Measurements from ENCODE around the gene ZNF618.

The ZNF618 gene

GRCh38 chr9:113906411-113907110 lies 30.5 kb downstream of the ZNF618 start:
- no peaks in the 10 kb centered on the region for H3K4me1 ChIP-seq (ENCODE audit: control insufficient read depth, insufficient read depth, low read length, poor library complexity, severe bottlenecking)
- DNase-seq, result no peak
- no peaks in the 10 kb centered on the region for H3K27me3 ChIP-seq (replicated peaks; ENCODE audit: control insufficient read depth, insufficient read depth, low read length, poor library complexity, severe bottlenecking)
- H3K9me3 ChIP-seq (ENCODE audit: control insufficient read depth, low read length), result no peaks in the 10 kb centered on the region
- no peak overlapping the region for H3K4me3 ChIP-seq (ENCODE audit: insufficient read depth, low read depth, low read length, poor library complexity, severe bottlenecking)
- no peaks in the 10 kb centered on the region for H3K36me3 ChIP-seq (ENCODE audit: control insufficient read depth, insufficient read depth, low read length)
- H3K27ac ChIP-seq (ENCODE audit: insufficient read depth, low read length, poor library complexity, severe bottlenecking), result no peak overlapping the region

GRCh38 chr9:113907282-113907681 lies 31.2 kb downstream of the ZNF618 start:
- H3K9me3 ChIP-seq (ENCODE audit: control insufficient read depth, low read length), result no peaks in the 10 kb centered on the region
- H3K27me3 ChIP-seq (replicated peaks; ENCODE audit: control insufficient read depth, insufficient read depth, low read length, poor library complexity, severe bottlenecking), result no peaks in the 10 kb centered on the region
- no peaks in the 10 kb centered on the region for H3K4me1 ChIP-seq (ENCODE audit: control insufficient read depth, insufficient read depth, low read length, poor library complexity, severe bottlenecking)
- no peaks in the 10 kb centered on the region for H3K36me3 ChIP-seq (ENCODE audit: control insufficient read depth, insufficient read depth, low read length)
- no peak overlapping the region for H3K4me3 ChIP-seq (ENCODE audit: insufficient read depth, low read depth, low read length, poor library complexity, severe bottlenecking)
- H3K27ac ChIP-seq (ENCODE audit: insufficient read depth, low read length, poor library complexity, severe bottlenecking), result no peak overlapping the region
- DNase-seq, result no peak

DNA sequence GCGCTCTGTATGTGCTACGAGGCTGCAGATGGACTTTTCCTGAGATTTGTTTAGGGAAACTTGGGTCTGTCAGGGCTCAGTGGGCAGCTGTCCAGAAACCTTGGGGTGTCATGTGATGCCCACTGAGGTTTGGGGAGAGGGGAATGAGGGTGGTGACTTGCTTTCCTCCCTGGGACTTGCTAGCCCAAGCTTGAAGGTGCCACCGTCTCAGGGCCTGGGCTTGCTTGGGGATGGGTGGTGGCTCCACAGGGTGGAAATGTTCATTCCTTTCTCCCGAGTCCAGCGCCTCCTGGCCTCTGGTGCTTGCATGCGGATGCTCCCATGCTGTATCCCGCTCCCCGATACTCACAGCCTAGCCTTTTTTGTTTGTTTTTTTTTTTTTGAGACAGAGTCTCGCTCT lies 33.3 kb downstream of the ZNF618 start:
- Histone ChIP-seq H3K27me3 (replicated peaks; ENCODE audit: control insufficient read depth, insufficient read depth, low read length, poor library complexity, severe bottlenecking) (no peaks in the 10 kb centered on the region), H3K4me3 (ENCODE audit: insufficient read depth, low read depth, low read length, poor library complexity, severe bottlenecking) (no peak overlapping the region), H3K27ac (ENCODE audit: insufficient read depth, low read length, poor library complexity, severe bottlenecking) (no peak overlapping the region), H3K36me3 (ENCODE audit: control insufficient read depth, insufficient read depth, low read length) (no peaks in the 10 kb centered on the region), H3K4me1 (ENCODE audit: control insufficient read depth, insufficient read depth, low read length, poor library complexity, severe bottlenecking) (no peaks in the 10 kb centered on the region), H3K9me3 (ENCODE audit: control insufficient read depth, low read length) (no peaks in the 10 kb centered on the region)
- no peak for DNase-seq

- no peaks in the 10 kb centered on the region for H3K27me3 ChIP-seq (replicated peaks; ENCODE audit: control insufficient read depth, insufficient read depth, low read length, poor library complexity, severe bottlenecking)
- H3K9me3 ChIP-seq (ENCODE audit: control insufficient read depth, low read length), result no peaks in the 10 kb centered on the region
- H3K4me3 ChIP-seq (ENCODE audit: insufficient read depth, low read depth, low read length, poor library complexity, severe bottlenecking), result no peak overlapping the region
- no peak overlapping the region for H3K27ac ChIP-seq (ENCODE audit: insufficient read depth, low read length, poor library complexity, severe bottlenecking)
- no peaks in the 10 kb centered on the region for H3K4me1 ChIP-seq (ENCODE audit: control insufficient read depth, insufficient read depth, low read length, poor library complexity, severe bottlenecking)
- DNase-seq, result no peak
- no peaks in the 10 kb centered on the region for H3K36me3 ChIP-seq (ENCODE audit: control insufficient read depth, insufficient read depth, low read length)
Observed at GRCh38 chr9:113910036-113910639, 34.0 kb downstream of the ZNF618 start.

DNA sequence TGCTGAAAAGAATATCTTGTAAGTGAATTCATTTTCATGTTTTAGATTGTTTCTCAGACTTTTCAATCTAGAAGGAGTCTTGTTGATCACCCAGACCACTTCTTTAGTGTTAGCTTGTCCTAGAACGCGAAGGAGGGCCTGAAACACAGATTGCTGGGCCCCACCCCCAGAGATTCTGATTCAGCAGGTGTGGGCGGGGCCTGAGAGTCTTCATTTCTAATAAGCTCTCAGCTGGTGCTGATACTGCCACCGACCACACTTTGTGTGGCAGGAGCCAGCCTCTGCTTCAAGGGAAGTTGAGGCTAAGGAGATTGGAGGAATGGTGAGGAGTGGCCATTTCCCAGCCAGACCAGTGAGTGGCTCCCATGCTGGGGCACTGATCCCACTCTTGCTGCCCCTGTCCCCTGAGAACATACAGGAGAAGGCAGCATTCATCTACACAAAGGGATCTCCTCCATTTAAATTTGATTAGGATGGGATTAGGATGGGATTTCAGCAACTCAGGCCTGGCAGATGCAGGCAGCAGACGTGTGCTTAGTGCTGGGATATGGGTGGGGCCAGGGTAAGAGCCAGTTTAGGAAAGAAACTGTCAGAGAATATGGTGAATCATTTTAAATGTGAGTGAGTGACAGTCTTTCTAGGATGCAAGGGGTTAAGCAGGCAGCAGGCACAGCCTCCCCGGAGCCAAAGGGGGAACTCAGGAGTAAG lies 35.9 kb downstream of the ZNF618 start:
- Histone ChIP-seq H3K4me3 (ENCODE audit: insufficient read depth, low read depth, low read length, poor library complexity, severe bottlenecking) (no peak overlapping the region), H3K27ac (ENCODE audit: insufficient read depth, low read length, poor library complexity, severe bottlenecking) (no peak overlapping the region), H3K4me1 (ENCODE audit: control insufficient read depth, insufficient read depth, low read length, poor library complexity, severe bottlenecking) (no peaks in the 10 kb centered on the region), H3K36me3 (ENCODE audit: control insufficient read depth, insufficient read depth, low read length) (no peaks in the 10 kb centered on the region), H3K9me3 (ENCODE audit: control insufficient read depth, low read length) (no peaks in the 10 kb centered on the region), H3K27me3 (replicated peaks; ENCODE audit: control insufficient read depth, insufficient read depth, low read length, poor library complexity, severe bottlenecking) (no peaks in the 10 kb centered on the region)
- no peak for DNase-seq

GRCh38 chr9:113912816-113913215 lies 36.7 kb downstream of the ZNF618 start:
- no peak for DNase-seq
- H3K27ac ChIP-seq (ENCODE audit: insufficient read depth, low read length, poor library complexity, severe bottlenecking), result no peak overlapping the region
- H3K4me3 ChIP-seq (ENCODE audit: insufficient read depth, low read depth, low read length, poor library complexity, severe bottlenecking), result no peak overlapping the region
- no peaks in the 10 kb centered on the region for H3K36me3 ChIP-seq (ENCODE audit: control insufficient read depth, insufficient read depth, low read length)
- no peaks in the 10 kb centered on the region for H3K4me1 ChIP-seq (ENCODE audit: control insufficient read depth, insufficient read depth, low read length, poor library complexity, severe bottlenecking)
- no peaks in the 10 kb centered on the region for H3K9me3 ChIP-seq (ENCODE audit: control insufficient read depth, low read length)
- H3K27me3 ChIP-seq (replicated peaks; ENCODE audit: control insufficient read depth, insufficient read depth, low read length, poor library complexity, severe bottlenecking), result no peaks in the 10 kb centered on the region

DNA sequence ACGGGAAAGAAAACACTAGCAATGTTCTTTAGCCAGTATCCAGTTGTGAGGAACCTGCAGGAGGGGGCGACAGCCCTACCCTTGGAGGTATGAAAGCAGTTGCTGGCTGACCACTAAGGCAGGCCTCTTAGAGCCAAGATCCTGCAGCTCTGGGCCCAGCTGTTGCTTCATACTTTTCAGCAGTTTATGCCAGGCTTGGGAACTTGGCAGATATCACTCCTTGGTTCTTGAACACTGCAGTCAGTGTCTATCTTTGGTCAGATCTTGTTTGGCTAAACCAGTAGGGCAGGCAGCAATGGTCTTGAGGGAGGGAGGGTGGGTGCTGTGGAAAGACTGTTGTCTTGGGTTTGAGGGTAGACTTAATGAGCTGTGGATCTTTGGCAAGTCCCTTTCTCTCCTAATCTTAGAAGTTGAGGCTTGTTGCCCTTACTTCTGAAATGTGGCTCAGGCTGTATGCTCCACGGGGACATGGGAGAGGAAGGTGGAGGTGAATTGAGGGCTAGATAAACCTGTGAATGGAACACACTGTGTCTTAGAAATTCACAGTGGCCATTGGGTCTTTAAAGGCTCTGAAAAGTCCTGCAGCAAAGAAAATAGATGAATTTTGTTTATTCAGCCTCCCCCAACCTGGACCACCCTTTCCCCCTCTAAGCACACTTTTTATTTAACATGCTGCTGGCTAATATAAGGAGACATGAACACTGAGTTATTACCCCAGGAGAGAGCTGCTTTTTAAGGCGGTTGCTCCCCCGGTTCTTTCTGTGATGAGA lies 37.5 kb downstream of the ZNF618 start:
- no peaks in the 10 kb centered on the region for H3K4me1 ChIP-seq (ENCODE audit: control insufficient read depth, insufficient read depth, low read length, poor library complexity, severe bottlenecking)
- H3K4me3 ChIP-seq (ENCODE audit: insufficient read depth, low read depth, low read length, poor library complexity, severe bottlenecking), result no peak overlapping the region
- H3K27ac ChIP-seq (ENCODE audit: insufficient read depth, low read length, poor library complexity, severe bottlenecking), result no peak overlapping the region
- no peaks in the 10 kb centered on the region for H3K9me3 ChIP-seq (ENCODE audit: control insufficient read depth, low read length)
- no peaks in the 10 kb centered on the region for H3K36me3 ChIP-seq (ENCODE audit: control insufficient read depth, insufficient read depth, low read length)
- no peaks in the 10 kb centered on the region for H3K27me3 ChIP-seq (replicated peaks; ENCODE audit: control insufficient read depth, insufficient read depth, low read length, poor library complexity, severe bottlenecking)
- DNase-seq, result no peak

- Histone ChIP-seq H3K9me3 (ENCODE audit: control insufficient read depth, low read length) (no peaks in the 10 kb centered on the region), H3K4me1 (ENCODE audit: control insufficient read depth, insufficient read depth, low read length, poor library complexity, severe bottlenecking) (no peaks in the 10 kb centered on the region), H3K27ac (ENCODE audit: insufficient read depth, low read length, poor library complexity, severe bottlenecking) (no peak overlapping the region), H3K4me3 (ENCODE audit: insufficient read depth, low read depth, low read length, poor library complexity, severe bottlenecking) (no peak overlapping the region), H3K27me3 (replicated peaks; ENCODE audit: control insufficient read depth, insufficient read depth, low read length, poor library complexity, severe bottlenecking) (no peaks in the 10 kb centered on the region), H3K36me3 (ENCODE audit: control insufficient read depth, insufficient read depth, low read length) (no peaks in the 10 kb centered on the region)
- DNase-seq, result no peak
Observed at GRCh38 chr9:113914517-113914916, 38.4 kb downstream of the ZNF618 start.

GRCh38 chr9:113915817-113916434 lies 39.8 kb downstream of the ZNF618 start:
- Histone ChIP-seq H3K27ac (ENCODE audit: insufficient read depth, low read length, poor library complexity, severe bottlenecking) (no peak overlapping the region), H3K36me3 (ENCODE audit: control insufficient read depth, insufficient read depth, low read length) (no peaks in the 10 kb centered on the region), H3K4me1 (ENCODE audit: control insufficient read depth, insufficient read depth, low read length, poor library complexity, severe bottlenecking) (no peaks in the 10 kb centered on the region), H3K27me3 (replicated peaks; ENCODE audit: control insufficient read depth, insufficient read depth, low read length, poor library complexity, severe bottlenecking) (no peaks in the 10 kb centered on the region), H3K4me3 (ENCODE audit: insufficient read depth, low read depth, low read length, poor library complexity, severe bottlenecking) (no peak overlapping the region), H3K9me3 (ENCODE audit: control insufficient read depth, low read length) (no peaks in the 10 kb centered on the region)
- no peak for DNase-seq

Measured in effector memory CD4-positive, alpha-beta T cell (primary cell).